Measurements from ENCODE around the gene SF1.

The SF1 gene

DNA sequence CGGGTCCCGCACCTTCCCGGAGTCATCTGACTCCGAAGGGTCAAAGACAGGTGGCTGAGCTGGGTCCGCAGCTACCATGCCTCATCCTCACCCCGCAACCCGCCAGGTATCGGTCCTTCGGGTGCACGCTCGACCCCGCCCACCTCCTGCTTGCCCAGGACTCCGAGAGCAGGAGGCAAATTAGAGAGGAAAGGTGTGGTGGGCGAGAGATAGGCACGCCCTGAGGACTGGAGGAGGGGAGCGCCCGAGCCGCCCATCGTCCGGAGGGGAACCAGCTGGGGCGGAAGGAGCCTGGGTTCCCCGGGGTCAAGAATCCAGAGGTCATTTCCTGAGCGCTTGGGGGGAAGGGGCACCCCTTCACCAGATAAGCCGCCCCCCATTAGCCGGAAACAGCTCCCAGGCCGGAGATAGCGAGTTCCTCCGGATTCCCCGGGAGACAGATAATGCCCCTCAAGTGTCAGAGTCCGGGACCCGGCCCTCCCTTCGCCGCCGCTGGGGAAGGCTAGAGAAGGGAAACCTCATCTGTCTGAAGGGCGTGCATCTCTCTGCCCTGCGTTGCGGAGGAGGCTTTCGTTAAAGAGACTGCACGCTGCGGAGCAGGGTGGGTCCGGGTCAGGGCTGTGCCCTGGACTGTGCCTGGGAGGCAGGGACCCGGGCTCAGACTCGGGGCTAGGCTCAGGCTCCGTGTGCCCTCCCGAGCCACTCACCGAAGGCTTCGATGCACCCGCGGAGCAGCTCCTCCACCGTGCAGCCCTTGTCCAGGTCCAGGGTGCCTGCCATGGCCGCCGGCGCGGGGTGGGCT is 36.1 kb downstream of the SF1 start:
- WGBS (ENCODE audit: extremely low coverage, insufficient coverage, insufficient read length): no CpG with 5 or more reads among the region's 54 CpGs
- H3K18ac ChIP-seq (ENCODE audit: low read length): no peak overlapping the region

DNA sequence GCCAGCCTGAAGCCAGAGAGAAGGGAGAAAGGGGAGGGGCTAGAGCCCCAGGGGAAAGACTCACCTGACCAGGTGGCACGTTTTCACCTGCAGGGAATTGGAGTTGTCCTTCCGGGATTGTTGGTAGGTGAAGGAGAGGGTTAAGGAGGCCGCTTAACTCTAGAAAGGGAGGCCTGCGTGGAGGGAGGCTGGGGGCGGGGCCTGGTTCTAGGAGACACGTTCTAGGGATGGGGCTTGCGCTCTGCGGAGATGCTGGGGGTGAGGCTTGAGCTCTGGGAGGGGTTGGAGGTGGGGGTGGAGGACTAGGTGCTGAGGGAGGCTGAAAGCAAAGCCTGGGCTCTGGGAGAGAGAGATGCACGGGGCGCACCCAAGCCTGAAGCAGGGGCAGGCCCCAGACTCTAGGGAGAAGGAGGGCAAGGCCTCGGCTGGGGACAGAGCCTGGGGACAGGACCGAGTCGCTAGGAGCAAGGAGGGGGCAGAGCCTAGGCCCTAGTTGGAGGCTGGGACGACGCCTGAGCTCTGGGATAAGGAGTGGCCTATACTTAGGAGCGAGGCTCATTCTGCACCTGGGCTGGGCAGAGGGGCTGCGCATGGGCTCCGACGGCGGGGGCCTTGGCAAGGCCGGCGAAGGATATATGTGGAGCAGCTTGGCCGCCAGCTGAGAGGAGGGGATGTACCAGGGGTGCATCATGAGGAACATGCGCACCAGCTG is 36.8 kb downstream of the SF1 start:
- Histone ChIP-seq H3K23ac (ENCODE audit: low read length) (no peak overlapping the region), H3K4me2 (ENCODE audit: low read length) (no peak overlapping the region), H3K18ac (ENCODE audit: low read length) (no peak overlapping the region), H3K79me1 (ENCODE audit: low read length) (no peaks in the 10 kb centered on the region), H3K4me1 (ENCODE audit: control insufficient read depth in 1 of 2, insufficient read depth in 2 of 2, low read length in 2 of 2) (peaks cover 8 to 23% of the 10 kb centered on the region in 2 experiments), H2AFZ (ENCODE audit: insufficient read depth, low read length, poor library complexity) (no peak overlapping the region), H3K27ac (ENCODE audit: low read depth, low read length) (no peak overlapping the region), H3K9ac (ENCODE audit: low read length) (no peak overlapping the region), H4K8ac (ENCODE audit: low read depth, low read length) (no peak overlapping the region), H4K12ac (ENCODE audit: low read depth, low read length) (no peak overlapping the region), H3K4me3 (ENCODE audit: low read depth, low read length) (no peak overlapping the region), H3K14ac (ENCODE audit: low read length) (no peak overlapping the region), H3K79me2 (ENCODE audit: control insufficient read depth, insufficient read depth, low read length, poor library complexity) (no peaks in the 10 kb centered on the region), H3K4ac (ENCODE audit: low read depth, low read length) (no peak overlapping the region), H2BK5ac (ENCODE audit: low read depth, low read length, poor library complexity) (no peak overlapping the region), H2BK12ac (ENCODE audit: low read length) (no peak overlapping the region), H3K9me3 (ENCODE audit: insufficient read depth, low read depth, low read length) (peaks cover 12% of the 10 kb centered on the region), H3K36me3 (ENCODE audit: control insufficient read depth in 1 of 2, insufficient read depth in 2 of 2, low read length in 2 of 2) (no peaks in the 10 kb centered on the region), H3K27me3 (ENCODE audit: insufficient read depth, low read length) (peaks cover 56% of the 10 kb centered on the region), H4K91ac (ENCODE audit: low read depth, low read length) (no peak overlapping the region), H2AK5ac (ENCODE audit: low read length) (no peak overlapping the region), H2BK120ac (ENCODE audit: insufficient read depth, low read length, poor library complexity) (no peak overlapping the region)
- no peak for DNase-seq
- whole genome bisulfite sequencing (ENCODE audit: extremely low coverage, insufficient coverage, insufficient read length): no CpG with 5 or more reads among the region's 24 CpGs

More for the DNA sequence above, 36.1 kb downstream of the SF1 start:
- no peak overlapping the region for H3K4me3 ChIP-seq (ENCODE audit: low read depth, low read length)
- no peak overlapping the region for H4K12ac ChIP-seq (ENCODE audit: low read depth, low read length)
- H3K4me1 ChIP-seq (ENCODE audit: control insufficient read depth in 1 of 2, insufficient read depth in 2 of 2, low read length in 2 of 2): peaks cover 8 to 21% of the 10 kb centered on the region in 2 experiments
- no peak overlapping the region for H3K4ac ChIP-seq (ENCODE audit: low read depth, low read length)
- no peak overlapping the region for H4K8ac ChIP-seq (ENCODE audit: low read depth, low read length)
- no peak overlapping the region for H3K23ac ChIP-seq (ENCODE audit: low read length)
- H3K36me3 ChIP-seq (ENCODE audit: control insufficient read depth in 1 of 2, insufficient read depth in 2 of 2, low read length in 2 of 2): no peaks in the 10 kb centered on the region
- no peak overlapping the region for H2AK5ac ChIP-seq (ENCODE audit: low read length)
- H2BK120ac ChIP-seq (ENCODE audit: insufficient read depth, low read length, poor library complexity): no peak overlapping the region
- no peak overlapping the region for H2AFZ ChIP-seq (ENCODE audit: insufficient read depth, low read length, poor library complexity)
- H2BK5ac ChIP-seq (ENCODE audit: low read depth, low read length, poor library complexity): no peak overlapping the region
- H3K27ac ChIP-seq (ENCODE audit: low read depth, low read length): no peak overlapping the region
- H3K14ac ChIP-seq (ENCODE audit: low read length): no peak overlapping the region
- H4K91ac ChIP-seq (ENCODE audit: low read depth, low read length): no peak overlapping the region
- H3K9ac ChIP-seq (ENCODE audit: low read length): no peak overlapping the region
- no peaks in the 10 kb centered on the region for H3K79me1 ChIP-seq (ENCODE audit: low read length)
- no peak overlapping the region for H2BK12ac ChIP-seq (ENCODE audit: low read length)
- peaks cover 5% of the 10 kb centered on the region for H3K9me3 ChIP-seq (ENCODE audit: insufficient read depth, low read depth, low read length)
- peaks cover 57% of the 10 kb centered on the region for H3K27me3 ChIP-seq (ENCODE audit: insufficient read depth, low read length)
- no peaks in the 10 kb centered on the region for H3K79me2 ChIP-seq (ENCODE audit: control insufficient read depth, insufficient read depth, low read length, poor library complexity)
- peak overlapping the region; percentile 32 for H3K4me2 ChIP-seq (ENCODE audit: low read length)
- peak in 1 of 2 donors; percentile 38 for DNase-seq

DNA sequence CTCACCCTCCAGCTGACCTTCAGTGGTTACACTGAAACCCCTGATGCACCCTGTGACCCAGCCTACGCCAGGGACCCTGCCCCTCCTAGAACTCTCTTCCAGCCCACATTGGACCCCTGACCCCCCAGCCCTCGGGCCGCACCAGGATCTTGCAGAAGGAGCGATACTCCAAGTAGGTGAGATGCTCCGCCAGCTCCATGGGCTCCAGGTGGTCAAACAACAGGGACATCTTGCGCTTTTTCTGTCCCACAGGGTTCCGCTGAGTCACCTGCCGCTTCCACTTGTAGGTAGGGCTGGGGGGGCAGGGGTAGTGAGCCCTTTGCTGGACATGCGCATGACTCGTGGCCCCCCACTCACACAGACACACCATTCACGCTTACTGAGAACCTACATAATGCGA is 38.5 kb downstream of the SF1 start:
- Histone ChIP-seq H2BK120ac (ENCODE audit: insufficient read depth, low read length, poor library complexity) (no peak overlapping the region), H4K12ac (ENCODE audit: low read depth, low read length) (no peak overlapping the region), H3K23ac (ENCODE audit: low read length) (no peak overlapping the region), H4K8ac (ENCODE audit: low read depth, low read length) (no peak overlapping the region), H3K79me1 (ENCODE audit: low read length) (no peaks in the 10 kb centered on the region), H3K27me3 (ENCODE audit: insufficient read depth, low read length) (peaks cover 44% of the 10 kb centered on the region), H3K9ac (ENCODE audit: low read length) (no peak overlapping the region), H3K27ac (ENCODE audit: low read depth, low read length) (no peak overlapping the region), H3K79me2 (ENCODE audit: control insufficient read depth, insufficient read depth, low read length, poor library complexity) (no peaks in the 10 kb centered on the region), H3K36me3 (ENCODE audit: control insufficient read depth in 1 of 2, insufficient read depth in 2 of 2, low read length in 2 of 2) (no peaks in the 10 kb centered on the region), H3K14ac (ENCODE audit: low read length) (no peak overlapping the region), H3K4me3 (ENCODE audit: low read depth, low read length) (no peak overlapping the region), H3K4ac (ENCODE audit: low read depth, low read length) (no peak overlapping the region), H3K4me1 (ENCODE audit: control insufficient read depth in 1 of 2, insufficient read depth in 2 of 2, low read length in 2 of 2) (peaks cover 8 to 16% of the 10 kb centered on the region in 2 experiments), H2AFZ (ENCODE audit: insufficient read depth, low read length, poor library complexity) (no peak overlapping the region), H3K9me3 (ENCODE audit: insufficient read depth, low read depth, low read length) (peaks cover 13% of the 10 kb centered on the region), H2AK5ac (ENCODE audit: low read length) (no peak overlapping the region), H2BK12ac (ENCODE audit: low read length) (no peak overlapping the region), H4K91ac (ENCODE audit: low read depth, low read length) (no peak overlapping the region), H2BK5ac (ENCODE audit: low read depth, low read length, poor library complexity) (no peak overlapping the region), H3K4me2 (ENCODE audit: low read length) (no peak overlapping the region), H3K18ac (ENCODE audit: low read length) (no peak overlapping the region)
- WGBS (ENCODE audit: extremely low coverage, insufficient coverage, insufficient read length): no CpG with 5 or more reads among the region's 12 CpGs
- DNase-seq: no peak

- H2BK12ac ChIP-seq (ENCODE audit: low read length): no peak overlapping the region
Observed at GRCh38 chr11:64736654-64737053, 41.7 kb downstream of the SF1 start.

More at GRCh38 chr11:64736654-64737053, 41.7 kb downstream of the SF1 start:
- Histone ChIP-seq H2BK120ac (ENCODE audit: insufficient read depth, low read length, poor library complexity) (no peak overlapping the region), H2AFZ (ENCODE audit: insufficient read depth, low read length, poor library complexity) (no peak overlapping the region), H3K18ac (ENCODE audit: low read length) (no peak overlapping the region), H3K79me2 (ENCODE audit: control insufficient read depth, insufficient read depth, low read length, poor library complexity) (no peaks in the 10 kb centered on the region), H3K9me3 (ENCODE audit: insufficient read depth, low read depth, low read length) (peaks cover 10% of the 10 kb centered on the region), H4K91ac (ENCODE audit: low read depth, low read length) (no peak overlapping the region), H3K4me3 (ENCODE audit: low read depth, low read length) (peak overlapping the region; percentile 40), H3K36me3 (ENCODE audit: control insufficient read depth in 1 of 2, insufficient read depth in 2 of 2, low read length in 2 of 2) (no peaks in the 10 kb centered on the region), H3K23ac (ENCODE audit: low read length) (no peak overlapping the region), H4K8ac (ENCODE audit: low read depth, low read length) (no peak overlapping the region), H4K12ac (ENCODE audit: low read depth, low read length) (no peak overlapping the region), H3K4me1 (ENCODE audit: control insufficient read depth in 1 of 2, insufficient read depth in 2 of 2, low read length in 2 of 2) (peaks cover 0 to 2% of the 10 kb centered on the region in 2 experiments), H3K9ac (ENCODE audit: low read length) (no peak overlapping the region), H3K14ac (ENCODE audit: low read length) (no peak overlapping the region), H3K79me1 (ENCODE audit: low read length) (no peaks in the 10 kb centered on the region), H2BK5ac (ENCODE audit: low read depth, low read length, poor library complexity) (no peak overlapping the region), H3K4me2 (ENCODE audit: low read length) (no peak overlapping the region), H3K27ac (ENCODE audit: low read depth, low read length) (no peak overlapping the region), H3K4ac (ENCODE audit: low read depth, low read length) (no peak overlapping the region), H2AK5ac (ENCODE audit: low read length) (no peak overlapping the region), H3K27me3 (ENCODE audit: insufficient read depth, low read length) (peaks cover 13% of the 10 kb centered on the region)
- no CpG with 5 or more reads among the region's 15 CpGs for WGBS (ENCODE audit: extremely low coverage, insufficient coverage, insufficient read length)
- DNase-seq: no peak

Data from trophoblast cell (in vitro differentiated cells and primary cell).